ENCODE data around the gene UBALD1.

UBALD1 gene

DNA sequence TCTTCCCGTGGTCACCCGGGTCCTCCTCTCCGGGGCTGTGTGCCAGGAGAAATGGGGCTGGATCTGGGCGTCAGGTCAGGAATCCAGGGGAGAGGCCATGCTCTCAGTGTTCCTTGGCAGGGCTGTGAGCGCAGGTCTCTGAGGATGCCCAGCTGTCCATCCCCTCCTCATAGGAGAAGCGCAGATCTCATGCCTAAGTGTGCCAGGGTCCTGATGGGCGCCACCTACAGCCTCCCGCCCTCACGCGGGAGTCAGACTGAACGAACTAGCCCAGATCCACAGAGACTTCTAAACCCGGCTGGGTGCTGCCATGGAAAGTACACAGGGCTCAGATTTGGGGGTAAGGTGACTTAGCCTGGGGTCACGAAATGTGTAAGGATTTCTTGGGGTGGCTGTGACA is 34.2 kb upstream of the UBALD1 start:
- Histone ChIP-seq H3K27ac (ENCODE audit: low read length, poor library complexity, severe bottlenecking) (no peak overlapping the region), H3K18ac (ENCODE audit: low read depth in 1 of 2, low read length in 2 of 2) (no peak overlapping the region), H3K9me3 (ENCODE audit: control insufficient read depth, low read length) (no peaks in the 10 kb centered on the region), H3K23ac (ENCODE audit: low read length in 2 of 2) (no peak overlapping the region), H2BK15ac (ENCODE audit: low read depth, poor library complexity, severe bottlenecking) (no peak overlapping the region), H4K8ac (ENCODE audit: low read length) (no peak overlapping the region), H2AFZ (ENCODE audit: low read depth, low read length) (no peak overlapping the region), H2BK12ac (ENCODE audit: low read length in 2 of 2) (no peak overlapping the region), H2BK120ac (ENCODE audit: low read depth, low read length) (no peak overlapping the region), H3K9ac (ENCODE audit: low read length) (no peak overlapping the region), H3K4me2 (ENCODE audit: low read length, poor library complexity, severe bottlenecking) (no peak overlapping the region), H3K79me1 (replicated peaks; ENCODE audit: low read length, poor library complexity, severe bottlenecking) (peaks cover 42% of the 10 kb centered on the region), H3K36me3 (ENCODE audit: control insufficient read depth in 1 of 2, insufficient read depth in 2 of 2, low read depth in 1 of 2, low read length in 2 of 2) (peaks cover 49 to 64% of the 10 kb centered on the region in 2 experiments), H3K14ac (ENCODE audit: low read length in 2 of 2) (no peak overlapping the region), H3K4me1 (ENCODE audit: control insufficient read depth, insufficient read depth, low read depth, low read length) (peaks cover 27% of the 10 kb centered on the region), H4K91ac (ENCODE audit: low read length) (no peak overlapping the region), H2BK5ac (ENCODE audit: low read depth, low read length, poor library complexity, severe bottlenecking) (no peak overlapping the region), H3K27me3 (ENCODE audit: control insufficient read depth in 1 of 2, insufficient read depth in 1 of 2, low read length in 2 of 2) (no peaks in the 10 kb centered on the region), H3K4ac (ENCODE audit: low read depth in 1 of 2, low read length in 2 of 2) (no peak overlapping the region), H3K4me3 (ENCODE audit: insufficient read depth in 1 of 2, low read depth in 1 of 2, low read length in 2 of 2) (no peak overlapping the region), H2AK5ac (ENCODE audit: low read length, severe bottlenecking) (no peak overlapping the region)
- no peak for DNase-seq
- 95% methylated on average over 13 of the region's 13 CpGs for WGBS

DNA sequence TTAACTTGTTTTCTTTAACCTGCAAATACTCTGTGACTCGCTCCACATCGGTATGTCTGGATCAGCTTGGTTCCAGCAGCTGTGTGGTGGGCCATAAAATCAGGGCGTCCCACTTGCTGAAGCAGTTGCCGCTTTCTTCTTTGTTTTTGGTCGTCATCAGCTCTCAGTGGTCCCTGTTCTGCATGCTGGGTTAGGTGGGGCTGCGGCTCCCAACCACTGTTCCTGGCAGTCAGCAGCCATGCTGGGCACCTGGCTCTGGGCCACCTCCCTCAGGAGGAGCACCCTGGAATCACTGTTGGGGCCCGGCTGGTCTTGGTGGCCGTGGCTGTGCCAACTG is 32.9 kb upstream of the UBALD1 start:
- no peak overlapping the region for H3K14ac ChIP-seq (ENCODE audit: low read length in 2 of 2)
- no peak overlapping the region for H3K9ac ChIP-seq (ENCODE audit: low read length)
- no peaks in the 10 kb centered on the region for H3K27me3 ChIP-seq (ENCODE audit: control insufficient read depth in 1 of 2, insufficient read depth in 1 of 2, low read length in 2 of 2)
- peaks cover 17% of the 10 kb centered on the region for H3K4me1 ChIP-seq (ENCODE audit: control insufficient read depth, insufficient read depth, low read depth, low read length)
- no peak overlapping the region for H2AFZ ChIP-seq (ENCODE audit: low read depth, low read length)
- 99% methylated on average over 8 of the region's 8 CpGs for WGBS
- H2BK5ac ChIP-seq (ENCODE audit: low read depth, low read length, poor library complexity, severe bottlenecking): no peak overlapping the region
- H2BK15ac ChIP-seq (ENCODE audit: low read depth, poor library complexity, severe bottlenecking): no peak overlapping the region
- no peak overlapping the region for H2BK12ac ChIP-seq (ENCODE audit: low read length in 2 of 2)
- H3K27ac ChIP-seq (ENCODE audit: low read length, poor library complexity, severe bottlenecking): no peak overlapping the region
- H3K18ac ChIP-seq (ENCODE audit: low read depth in 1 of 2, low read length in 2 of 2): no peak overlapping the region
- H3K36me3 ChIP-seq (ENCODE audit: control insufficient read depth in 1 of 2, insufficient read depth in 2 of 2, low read depth in 1 of 2, low read length in 2 of 2): peaks cover 38 to 58% of the 10 kb centered on the region in 2 experiments
- H3K23ac ChIP-seq (ENCODE audit: low read length in 2 of 2): no peak overlapping the region
- no peak for DNase-seq
- no peak overlapping the region for H4K8ac ChIP-seq (ENCODE audit: low read length)
- no peak overlapping the region for H3K4me3 ChIP-seq (ENCODE audit: insufficient read depth in 1 of 2, low read depth in 1 of 2, low read length in 2 of 2)
- H3K79me1 ChIP-seq (replicated peaks; ENCODE audit: low read length, poor library complexity, severe bottlenecking): peaks cover 36% of the 10 kb centered on the region
- H2BK120ac ChIP-seq (ENCODE audit: low read depth, low read length): no peak overlapping the region
- no peak overlapping the region for H2AK5ac ChIP-seq (ENCODE audit: low read length, severe bottlenecking)
- no peaks in the 10 kb centered on the region for H3K9me3 ChIP-seq (ENCODE audit: control insufficient read depth, low read length)
- H3K4ac ChIP-seq (ENCODE audit: low read depth in 1 of 2, low read length in 2 of 2): no peak overlapping the region
- no peak overlapping the region for H3K4me2 ChIP-seq (ENCODE audit: low read length, poor library complexity, severe bottlenecking)
- H4K91ac ChIP-seq (ENCODE audit: low read length): no peak overlapping the region

DNA sequence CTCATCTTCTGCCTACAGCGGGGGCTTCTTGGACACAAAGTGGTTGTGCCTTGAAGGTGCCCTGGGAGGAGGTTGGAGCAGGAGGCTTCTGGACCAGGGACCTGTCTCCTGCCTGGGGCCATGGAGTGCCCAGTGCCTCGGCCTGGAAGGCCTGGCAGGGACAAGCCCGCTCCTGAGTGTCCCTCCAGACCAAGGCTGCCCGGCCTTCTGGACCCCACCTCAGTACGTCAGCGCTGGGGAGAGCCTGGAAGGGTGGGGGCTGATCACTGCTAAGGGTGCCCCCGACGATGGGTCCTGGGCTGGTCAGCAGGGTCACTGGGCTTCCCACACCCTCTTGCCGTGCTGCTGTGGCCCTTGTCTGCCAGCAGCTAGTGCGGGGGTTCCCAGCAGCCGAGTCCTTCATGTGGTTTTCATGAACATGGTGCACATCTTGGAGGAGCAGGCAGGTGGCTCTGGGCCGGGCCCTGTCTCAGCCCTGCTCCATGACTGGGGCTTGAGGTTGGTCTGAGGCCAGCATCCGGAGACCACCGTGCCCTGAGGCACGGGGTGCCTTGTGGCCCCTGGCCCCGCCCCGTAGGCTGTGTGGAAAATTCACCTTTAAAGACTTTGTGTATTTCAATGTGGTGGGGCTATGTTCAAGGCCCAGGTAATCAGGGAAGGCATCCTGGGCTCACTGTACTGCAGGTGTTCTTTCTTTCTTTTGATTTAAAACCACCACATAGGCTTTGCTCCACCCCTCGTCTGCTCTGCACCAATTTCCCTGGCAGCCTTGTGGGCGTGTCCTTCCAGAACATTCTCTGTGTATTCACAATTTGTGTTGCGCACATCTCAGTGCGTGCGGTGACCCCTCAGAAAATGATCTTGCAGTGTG is 32.3 kb upstream of the UBALD1 start:
- H2BK5ac ChIP-seq (ENCODE audit: low read depth, low read length, poor library complexity, severe bottlenecking): no peak overlapping the region
- H3K27me3 ChIP-seq (ENCODE audit: control insufficient read depth in 1 of 2, insufficient read depth in 1 of 2, low read length in 2 of 2): no peaks in the 10 kb centered on the region
- H3K27ac ChIP-seq (ENCODE audit: low read length, poor library complexity, severe bottlenecking): no peak overlapping the region
- no peak overlapping the region for H3K14ac ChIP-seq (ENCODE audit: low read length in 2 of 2)
- H2BK12ac ChIP-seq (ENCODE audit: low read length in 2 of 2): no peak overlapping the region
- no peak overlapping the region for H3K4ac ChIP-seq (ENCODE audit: low read depth in 1 of 2, low read length in 2 of 2)
- H3K4me3 ChIP-seq (ENCODE audit: insufficient read depth in 1 of 2, low read depth in 1 of 2, low read length in 2 of 2): no peak overlapping the region
- H3K4me2 ChIP-seq (ENCODE audit: low read length, poor library complexity, severe bottlenecking): no peak overlapping the region
- DNase-seq: no peak
- no peak overlapping the region for H3K23ac ChIP-seq (ENCODE audit: low read length in 2 of 2)
- H4K91ac ChIP-seq (ENCODE audit: low read length): peak overlapping the region; percentile 28
- no peak overlapping the region for H2BK120ac ChIP-seq (ENCODE audit: low read depth, low read length)
- H2AK5ac ChIP-seq (ENCODE audit: low read length, severe bottlenecking): no peak overlapping the region
- H3K18ac ChIP-seq (ENCODE audit: low read depth in 1 of 2, low read length in 2 of 2): no peak overlapping the region
- peaks cover 32 to 52% of the 10 kb centered on the region in 2 experiments for H3K36me3 ChIP-seq (ENCODE audit: control insufficient read depth in 1 of 2, insufficient read depth in 2 of 2, low read depth in 1 of 2, low read length in 2 of 2)
- H2BK15ac ChIP-seq (ENCODE audit: low read depth, poor library complexity, severe bottlenecking): no peak overlapping the region
- no peak overlapping the region for H4K8ac ChIP-seq (ENCODE audit: low read length)
- H3K79me1 ChIP-seq (replicated peaks; ENCODE audit: low read length, poor library complexity, severe bottlenecking): peaks cover 30% of the 10 kb centered on the region
- no peak overlapping the region for H3K9ac ChIP-seq (ENCODE audit: low read length)
- no peaks in the 10 kb centered on the region for H3K9me3 ChIP-seq (ENCODE audit: control insufficient read depth, low read length)
- H3K4me1 ChIP-seq (ENCODE audit: control insufficient read depth, insufficient read depth, low read depth, low read length): peaks cover 12% of the 10 kb centered on the region
- WGBS: 96% methylated on average over 22 of the region's 22 CpGs
- no peak overlapping the region for H2AFZ ChIP-seq (ENCODE audit: low read depth, low read length)

DNA sequence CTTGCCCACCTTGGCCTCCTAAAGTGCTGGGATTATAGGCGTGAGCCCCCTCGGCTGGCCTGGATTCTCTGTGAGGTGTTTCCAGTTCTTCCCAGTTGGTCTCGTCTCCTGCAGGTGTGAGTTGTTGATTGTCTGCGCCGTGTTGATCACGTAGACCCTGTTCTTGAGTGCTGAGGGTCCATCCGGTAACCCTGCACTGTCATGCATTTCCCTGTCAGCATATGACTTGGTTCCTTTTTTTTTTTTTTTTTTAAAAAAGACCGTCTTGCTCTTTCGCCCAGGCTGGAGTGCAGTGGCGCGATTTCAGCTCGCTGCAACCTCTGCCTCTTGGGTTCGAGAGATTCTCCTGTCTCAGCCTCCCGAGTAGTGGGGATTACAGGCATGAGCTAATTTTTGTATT is 27.2 kb upstream of the UBALD1 start:
- Histone ChIP-seq H2AFZ (ENCODE audit: low read depth, low read length) (no peak overlapping the region), H3K23ac (ENCODE audit: low read length in 2 of 2) (no peak overlapping the region), H2BK12ac (ENCODE audit: low read length in 2 of 2) (no peak overlapping the region), H3K9me3 (ENCODE audit: control insufficient read depth, low read length) (no peaks in the 10 kb centered on the region), H3K14ac (ENCODE audit: low read length in 2 of 2) (no peak overlapping the region), H2AK5ac (ENCODE audit: low read length, severe bottlenecking) (no peak overlapping the region), H3K4me1 (ENCODE audit: control insufficient read depth, insufficient read depth, low read depth, low read length) (peaks cover 29% of the 10 kb centered on the region), H3K9ac (ENCODE audit: low read length) (no peak overlapping the region), H3K4ac (ENCODE audit: low read depth in 1 of 2, low read length in 2 of 2) (no peak overlapping the region), H3K27me3 (ENCODE audit: control insufficient read depth in 1 of 2, insufficient read depth in 1 of 2, low read length in 2 of 2) (no peaks in the 10 kb centered on the region), H4K91ac (ENCODE audit: low read length) (no peak overlapping the region), H3K4me2 (ENCODE audit: low read length, poor library complexity, severe bottlenecking) (no peak overlapping the region), H3K27ac (ENCODE audit: low read length, poor library complexity, severe bottlenecking) (no peak overlapping the region), H3K18ac (ENCODE audit: low read depth in 1 of 2, low read length in 2 of 2) (no peak overlapping the region), H3K4me3 (ENCODE audit: insufficient read depth in 1 of 2, low read depth in 1 of 2, low read length in 2 of 2) (no peak overlapping the region), H3K79me1 (replicated peaks; ENCODE audit: low read length, poor library complexity, severe bottlenecking) (peaks cover 19% of the 10 kb centered on the region), H2BK5ac (ENCODE audit: low read depth, low read length, poor library complexity, severe bottlenecking) (no peak overlapping the region), H2BK15ac (ENCODE audit: low read depth, poor library complexity, severe bottlenecking) (no peak overlapping the region), H4K8ac (ENCODE audit: low read length) (no peak overlapping the region), H3K36me3 (ENCODE audit: control insufficient read depth in 1 of 2, insufficient read depth in 2 of 2, low read depth in 1 of 2, low read length in 2 of 2) (peaks cover 6 to 44% of the 10 kb centered on the region in 2 experiments), H2BK120ac (ENCODE audit: low read depth, low read length) (no peak overlapping the region)
- WGBS: 98% methylated on average over 14 of the region's 14 CpGs
- no peak for DNase-seq
